Kidney glomerular epithelial cell (primary cell): ENCODE measurements around the gene LRRC32.
A peak's percentile ranks its signal among the peaks of the same experiment; 100 is the strongest.

ENCODE experiments used
- DNase-seq: peaks from one replicate; lab custom pipeline; 2025; lab: John Stamatoyannopoulos, UW

Gene LRRC32

GRCh38 chr11:76700177-76701100 is 29.9 kb upstream of the LRRC32 start:
- peak; percentile 73 for DNase-seq

- DNase-seq, result no peak
These were observed 29.0 kb upstream of the LRRC32 start for GRCh38 chr11:76699451-76700091.

GRCh38 chr11:76698321-76699043 is 27.9 kb upstream of the LRRC32 start:
- no peak for DNase-seq

GRCh38 chr11:76696756-76697155 is 26.2 kb upstream of the LRRC32 start:
- no peak for DNase-seq

GRCh38 chr11:76695771-76696170 is 25.2 kb upstream of the LRRC32 start:
- no peak for DNase-seq

GRCh38 chr11:76695133-76695532 is 24.6 kb upstream of the LRRC32 start:
- no peak for DNase-seq

GRCh38 chr11:76694664-76695063 is 24.1 kb upstream of the LRRC32 start:
- peak; percentile 32 for DNase-seq

GRCh38 chr11:76693806-76694205 is 23.3 kb upstream of the LRRC32 start:
- no peak for DNase-seq

- no peak for DNase-seq
These were observed 22.4 kb upstream of the LRRC32 start for GRCh38 chr11:76692956-76693355.

GRCh38 chr11:76691655-76692054 is 21.1 kb upstream of the LRRC32 start:
- DNase-seq, result no peak

GRCh38 chr11:76690736-76691135 is 20.2 kb upstream of the LRRC32 start:
- DNase-seq, result no peak

GRCh38 chr11:76689313-76690260 is 19.0 kb upstream of the LRRC32 start:
- DNase-seq, result no peak

- DNase-seq, result no peak
These were observed 17.6 kb upstream of the LRRC32 start for GRCh38 chr11:76688146-76688545.

- DNase-seq, result no peak
These were observed 15.9 kb upstream of the LRRC32 start for GRCh38 chr11:76686261-76687079.

- no peak for DNase-seq
These were observed 15.3 kb upstream of the LRRC32 start for GRCh38 chr11:76685831-76686230.

- DNase-seq, result no peak
These were observed 14.7 kb upstream of the LRRC32 start for GRCh38 chr11:76685237-76685636.

- no peak for DNase-seq
These were observed 14.0 kb upstream of the LRRC32 start for GRCh38 chr11:76684516-76684915.

- DNase-seq, result no peak
These were observed 12.9 kb upstream of the LRRC32 start for GRCh38 chr11:76683161-76684095.

GRCh38 chr11:76682684-76683083 is 12.1 kb upstream of the LRRC32 start:
- no peak for DNase-seq

- DNase-seq, result no peak
These were observed 11.6 kb upstream of the LRRC32 start for GRCh38 chr11:76682106-76682505.
